HepG2 (cell line): ENCODE data around the gene CEP104. TPM values are rescaled to one million over a fixed set of nuclear protein-coding genes. Genes with fewer than 3 reads are reported as not detected.

Experiments
- MIXL1 ChIP-seq: IDR thresholded peaks from 2 replicates; pipeline ENCODE4 v1.6.1; 2016
- POLR2AphosphoS5 ChIP-seq: IDR thresholded peaks from 2 replicates; pipeline ENCODE4 v1.6.1; 2012; ENCODE audit warnings: low read depth, low read length
- RAD51 ChIP-seq: fragments of 450-650 bp; IDR thresholded peaks from 2 replicates; pipeline ENCODE4 v1.6.1; 2016; ENCODE audit warnings: borderline replicate concordance
- SKIL ChIP-seq: sonication (generic); formaldehyde crosslinking; IDR thresholded peaks from 2 replicates; pipeline ENCODE4 v1.8.0; 2022; ENCODE audit warnings: missing genetic modification reagents, mild to moderate bottlenecking, moderate library complexity, borderline replicate concordance
- STAG1 ChIP-seq: sonication (generic); formaldehyde crosslinking; IDR thresholded peaks from 2 replicates; pipeline ENCODE4 v1.4.0; 2020; ENCODE audit warnings: missing genetic modification reagents
- XBP1 ChIP-seq: sonication (generic); formaldehyde crosslinking; IDR thresholded peaks from 2 replicates; pipeline ENCODE4 v1.5.0; 2020; ENCODE audit warnings: missing genetic modification reagents
- XRCC5 ChIP-seq: fragments of 200-400 bp; formaldehyde crosslinking; optimal IDR thresholded peaks from 2 replicates; pipeline ENCODE3; 2017; ENCODE audit warnings: mild to moderate bottlenecking, low read length
- ZFX ChIP-seq: sonication (generic); formaldehyde crosslinking; IDR thresholded peaks from 2 replicates; pipeline ENCODE4 v1.4.0; 2020; ENCODE audit warnings: mild to moderate bottlenecking, low read depth, missing genetic modification reagents, moderate library complexity
- ZMYM4 ChIP-seq: sonication (generic); formaldehyde crosslinking; IDR thresholded peaks from 2 replicates; pipeline ENCODE4 v1.8.1; 2023; ENCODE audit warnings: mild to moderate bottlenecking, missing genetic modification reagents
- ZNF205 ChIP-seq: IDR thresholded peaks from 2 replicates; pipeline ENCODE4 v1.6.1; 2018; ENCODE audit warnings: missing biosample characterization, missing genetic modification reagents
- ZNF232 ChIP-seq: sonication (generic); formaldehyde crosslinking; IDR thresholded peaks from 2 replicates; pipeline ENCODE4 v1.4.0; 2020; ENCODE audit warnings: missing genetic modification reagents, borderline replicate concordance
- ZNF274 ChIP-seq: sonication (generic); formaldehyde crosslinking; IDR thresholded peaks from 2 replicates; pipeline ENCODE4 v1.5.1; 2020; ENCODE audit warnings: mild to moderate bottlenecking, missing genetic modification reagents
- ZNF3 ChIP-seq: IDR thresholded peaks from 2 replicates; pipeline ENCODE4 v1.7.0; 2017; ENCODE audit warnings: inconsistent platforms
- ZNF382 ChIP-seq: sonication (generic); formaldehyde crosslinking; IDR thresholded peaks from 2 replicates; pipeline ENCODE4 v1.5.0; 2020; ENCODE audit warnings: missing genetic modification reagents, mild to moderate bottlenecking, borderline replicate concordance
- ZNF530 ChIP-seq: sonication (generic); formaldehyde crosslinking; IDR thresholded peaks from 2 replicates; pipeline ENCODE4 v1.5.0; 2020; ENCODE audit warnings: low read depth, mild to moderate bottlenecking, missing genetic modification reagents
- ZNF558 ChIP-seq: sonication (generic); formaldehyde crosslinking; IDR thresholded peaks from 2 replicates; pipeline ENCODE4 v1.9.0; 2022; ENCODE audit warnings: mild to moderate bottlenecking, missing genetic modification reagents, borderline replicate concordance
- ZNF570 ChIP-seq: sonication (generic); formaldehyde crosslinking; IDR thresholded peaks from 2 replicates; pipeline ENCODE4 v1.4.0; 2020; ENCODE audit warnings: mild to moderate bottlenecking, missing genetic modification reagents, borderline replicate concordance
- ZNF672 ChIP-seq: sonication (generic); formaldehyde crosslinking; IDR thresholded peaks from 2 replicates; pipeline ENCODE4 v1.8.1; 2022; ENCODE audit warnings: missing genetic modification reagents
- ZNF709 ChIP-seq: sonication (generic); formaldehyde crosslinking; IDR thresholded peaks from 2 replicates; pipeline ENCODE4 v1.5.0; 2020; ENCODE audit warnings: mild to moderate bottlenecking, missing genetic modification reagents
- ZNF766 ChIP-seq: sonication (generic); formaldehyde crosslinking; IDR thresholded peaks from 2 replicates; pipeline ENCODE4 v1.5.0; 2020; ENCODE audit warnings: missing genetic modification reagents, borderline replicate concordance
- ZNF777 ChIP-seq: sonication (generic); formaldehyde crosslinking; IDR thresholded peaks from 2 replicates; pipeline ENCODE4 v1.4.0; 2020; ENCODE audit warnings: missing genetic modification reagents
- ZNF816 ChIP-seq: sonication (generic); formaldehyde crosslinking; IDR thresholded peaks from 2 replicates; pipeline ENCODE4 v1.8.0; 2022; ENCODE audit warnings: missing genetic modification reagents, mild to moderate bottlenecking, borderline replicate concordance
- polyA plus RNA-seq, 8 experiments: library from polyadenylated mRNA; depleted of rRNA in 3 of 8; stranded (reverse) in 7 of 8; unstranded in 1 of 8; fragments of >200 nt; fragmentation: Illumina TruSeq in 4 of 8; extraction: Trizol in 4 of 8; gene quantifications; 2 replicates each; pipeline versions ENCODE4 v1.2.1 to v1.2.3, GENCODE V29; 2011 to 2016; ENCODE audit warnings: low read depth in 4 of 8, missing spikeins in 1 of 8, mixed read lengths in 1 of 8; ENCODE audit not compliant: insufficient read depth in 1 of 8
- total RNA-seq, 5 experiments: library from RNA; depleted of rRNA; stranded (reverse); fragments of >200 nt; fragmentation: Illumina TruSeq; extraction: Trizol; gene quantifications; 2 replicates each; pipeline ENCODE4 v1.2.3, GENCODE V29; 2016; ENCODE audit warnings: low read depth in 1 of 5
- TF ChIP-seq, protein P1 (sequence below): sonication (generic); formaldehyde crosslinking; IDR thresholded peaks from 2 replicates; pipeline ENCODE4 v1.8.1; 2023; ENCODE audit warnings: mild to moderate bottlenecking, missing genetic modification reagents
- TF ChIP-seq, protein P2 (sequence below): sonication (generic); formaldehyde crosslinking; IDR thresholded peaks from 2 replicates; pipeline ENCODE4 v1.4.0; 2020; ENCODE audit warnings: missing genetic modification reagents, mild to moderate bottlenecking, borderline replicate concordance

The CEP104 gene
- total and polyA plus RNA-seq, 2 of the 13 experiments (the other 11 are each of a cell fraction or from before 2014, with no cell fraction given): 20.4 to 30.1 TPM

- TF ChIP-seq SKIL (CRISPR knock-in tag): no peak; the same call in 1 of the 2 replicates
- TF ChIP-seq ZNF777 (CRISPR knock-in tag): no peak; the same call in none of the 2 replicates
- no peak for TF ChIP-seq ZNF382 (CRISPR knock-in tag)
- TF ChIP-seq, protein P1, sequence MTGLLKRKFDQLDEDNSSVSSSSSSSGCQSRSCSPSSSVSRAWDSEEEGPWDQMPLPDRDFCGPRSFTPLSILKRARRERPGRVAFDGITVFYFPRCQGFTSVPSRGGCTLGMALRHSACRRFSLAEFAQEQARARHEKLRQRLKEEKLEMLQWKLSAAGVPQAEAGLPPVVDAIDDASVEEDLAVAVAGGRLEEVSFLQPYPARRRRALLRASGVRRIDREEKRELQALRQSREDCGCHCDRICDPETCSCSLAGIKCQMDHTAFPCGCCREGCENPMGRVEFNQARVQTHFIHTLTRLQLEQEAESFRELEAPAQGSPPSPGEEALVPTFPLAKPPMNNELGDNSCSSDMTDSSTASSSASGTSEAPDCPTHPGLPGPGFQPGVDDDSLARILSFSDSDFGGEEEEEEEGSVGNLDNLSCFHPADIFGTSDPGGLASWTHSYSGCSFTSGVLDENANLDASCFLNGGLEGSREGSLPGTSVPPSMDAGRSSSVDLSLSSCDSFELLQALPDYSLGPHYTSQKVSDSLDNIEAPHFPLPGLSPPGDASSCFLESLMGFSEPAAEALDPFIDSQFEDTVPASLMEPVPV (CRISPR knock-in tag): peak; percentile 90
- TF ChIP-seq ZNF766 (CRISPR knock-in tag): peak; percentile 43; the same call in 1 of the 2 replicates
- peak; percentile 66; the same call in 1 of the 2 replicates for TF ChIP-seq MIXL1 (CRISPR knock-in tag)
- TF ChIP-seq ZNF816 (CRISPR knock-in tag): peak; percentile 92; the same call in 1 of the 2 replicates
- TF ChIP-seq ZNF709: no peak; the same call in 1 of the 2 replicates
- TF ChIP-seq, protein P2, sequence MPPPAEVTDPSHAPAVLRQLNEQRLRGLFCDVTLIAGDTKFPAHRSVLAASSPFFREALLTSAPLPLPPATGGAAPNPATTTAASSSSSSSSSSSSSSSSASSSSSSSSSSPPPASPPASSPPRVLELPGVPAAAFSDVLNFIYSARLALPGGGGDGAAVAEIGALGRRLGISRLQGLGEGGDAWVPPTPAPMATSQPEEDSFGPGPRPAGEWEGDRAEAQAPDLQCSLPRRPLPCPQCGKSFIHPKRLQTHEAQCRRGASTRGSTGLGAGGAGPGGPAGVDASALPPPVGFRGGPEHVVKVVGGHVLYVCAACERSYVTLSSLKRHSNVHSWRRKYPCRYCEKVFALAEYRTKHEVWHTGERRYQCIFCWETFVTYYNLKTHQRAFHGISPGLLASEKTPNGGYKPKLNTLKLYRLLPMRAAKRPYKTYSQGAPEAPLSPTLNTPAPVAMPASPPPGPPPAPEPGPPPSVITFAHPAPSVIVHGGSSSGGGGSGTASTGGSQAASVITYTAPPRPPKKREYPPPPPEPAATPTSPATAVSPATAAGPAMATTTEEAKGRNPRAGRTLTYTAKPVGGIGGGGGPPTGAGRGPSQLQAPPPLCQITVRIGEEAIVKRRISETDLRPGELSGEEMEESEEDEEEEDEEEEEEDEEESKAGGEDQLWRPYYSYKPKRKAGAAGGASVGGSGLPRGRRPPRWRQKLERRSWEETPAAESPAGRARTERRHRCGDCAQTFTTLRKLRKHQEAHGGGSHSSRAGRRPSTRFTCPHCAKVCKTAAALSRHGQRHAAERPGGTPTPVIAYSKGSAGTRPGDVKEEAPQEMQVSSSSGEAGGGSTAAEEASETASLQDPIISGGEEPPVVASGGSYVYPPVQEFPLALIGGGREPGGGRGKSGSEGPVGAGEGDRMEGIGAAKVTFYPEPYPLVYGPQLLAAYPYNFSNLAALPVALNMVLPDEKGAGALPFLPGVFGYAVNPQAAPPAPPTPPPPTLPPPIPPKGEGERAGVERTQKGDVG (CRISPR knock-in tag): 0 out of 2 replicates have a peak, but pooled peaks have one; percentile 91
- peak; percentile 35; the same call in 1 of the 2 replicates for TF ChIP-seq ZNF558 (CRISPR knock-in tag)
- TF ChIP-seq ZMYM4 (CRISPR knock-in tag): peak; percentile 14; the same call in 1 of the 2 replicates
- TF ChIP-seq ZNF530 (CRISPR knock-in tag): 0 out of 2 replicates have a peak, but pooled peaks have one; percentile 24
- no peak for TF ChIP-seq RAD51
- TF ChIP-seq ZNF205: no peak
- 0 out of 2 replicates have a peak, but pooled peaks have one; percentile 60 for TF ChIP-seq ZNF3
- peak; percentile 95 for TF ChIP-seq ZFX (CRISPR knock-in tag)
- peak; percentile 74 for TF ChIP-seq XRCC5
- TF ChIP-seq POLR2AphosphoS5: peak; percentile 65
- TF ChIP-seq XBP1 (CRISPR knock-in tag): peak; percentile 51; the same call in 1 of the 2 replicates
- no peak; the same call in 1 of the 2 replicates for TF ChIP-seq ZNF672
- no peak for TF ChIP-seq ZNF570 (CRISPR knock-in tag)
- peak; percentile 53 for TF ChIP-seq STAG1
- peak; percentile 86 for TF ChIP-seq ZNF232 (CRISPR knock-in tag)
- TF ChIP-seq ZNF274: no peak; the same call in 1 of the 2 replicates
Measured at GRCh38 chr1:3775490-3776230, 81.4 kb downstream of the CEP104 start (continued).
